Esophagus muscularis mucosa (tissue), 3 donors: ENCODE measurements around the gene OSGEP.

Experiments used
- POLR2A ChIP-seq: fragments of 450-650 bp; IDR thresholded peaks from one replicate; pipeline ENCODE4 v1.6.1; 2017; ENCODE audit warnings: antibody characterized with exemption, moderate library complexity, mild to moderate bottlenecking, low read depth
- POLR2AphosphoS5 ChIP-seq, 2 donors: sonication (generic); formaldehyde crosslinking; IDR thresholded peaks; one replicate each; pipeline ENCODE4 v1.6.1; 2017; ENCODE audit warnings: antibody characterized with exemption in 2 of 2
- TF ChIP-seq, protein P1 (sequence below), 3 experiments: fragments of 200-600 bp in 2 of 3; fragments of 450-650 bp in 1 of 3; sonication (generic) in 2 of 3; IDR thresholded peaks; one replicate each; pipeline ENCODE4 v1.5.1; 2017 to 2019; ENCODE audit warnings: antibody characterized with exemption in 3 of 3, mild to moderate bottlenecking in 2 of 3, moderate library complexity in 1 of 3

DNA sequence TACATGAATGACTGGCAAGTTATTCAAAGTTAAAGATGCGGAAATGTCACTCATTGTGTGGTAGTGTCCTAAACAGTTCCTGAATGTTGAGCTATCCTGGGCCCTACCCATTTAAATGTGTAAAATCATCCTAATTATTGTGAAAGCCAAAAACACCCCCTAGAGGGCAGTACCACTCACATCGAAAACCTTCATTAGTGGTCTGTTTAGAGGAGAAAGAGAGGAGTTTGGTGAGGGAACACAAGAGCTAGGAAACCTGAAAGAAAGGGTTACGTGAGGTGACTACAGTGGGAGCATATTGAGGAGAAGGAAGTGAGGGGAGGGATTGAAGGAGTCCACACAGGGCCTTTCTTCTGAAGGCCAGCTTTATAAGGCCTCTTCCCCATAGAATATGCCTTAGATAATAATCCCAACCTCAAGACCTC is 38.8 kb downstream of the OSGEP start:
- TF ChIP-seq, protein P1, sequence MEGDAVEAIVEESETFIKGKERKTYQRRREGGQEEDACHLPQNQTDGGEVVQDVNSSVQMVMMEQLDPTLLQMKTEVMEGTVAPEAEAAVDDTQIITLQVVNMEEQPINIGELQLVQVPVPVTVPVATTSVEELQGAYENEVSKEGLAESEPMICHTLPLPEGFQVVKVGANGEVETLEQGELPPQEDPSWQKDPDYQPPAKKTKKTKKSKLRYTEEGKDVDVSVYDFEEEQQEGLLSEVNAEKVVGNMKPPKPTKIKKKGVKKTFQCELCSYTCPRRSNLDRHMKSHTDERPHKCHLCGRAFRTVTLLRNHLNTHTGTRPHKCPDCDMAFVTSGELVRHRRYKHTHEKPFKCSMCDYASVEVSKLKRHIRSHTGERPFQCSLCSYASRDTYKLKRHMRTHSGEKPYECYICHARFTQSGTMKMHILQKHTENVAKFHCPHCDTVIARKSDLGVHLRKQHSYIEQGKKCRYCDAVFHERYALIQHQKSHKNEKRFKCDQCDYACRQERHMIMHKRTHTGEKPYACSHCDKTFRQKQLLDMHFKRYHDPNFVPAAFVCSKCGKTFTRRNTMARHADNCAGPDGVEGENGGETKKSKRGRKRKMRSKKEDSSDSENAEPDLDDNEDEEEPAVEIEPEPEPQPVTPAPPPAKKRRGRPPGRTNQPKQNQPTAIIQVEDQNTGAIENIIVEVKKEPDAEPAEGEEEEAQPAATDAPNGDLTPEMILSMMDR (IDR thresholded peaks at IDR 0.05) = peak; percentile 32 to 59 (median 47)
- TF ChIP-seq POLR2A (no peak), POLR2AphosphoS5 (IDR thresholded peaks at IDR 0.05) (no peak)
